Uterus (tissue), 4 donors: ENCODE data around the gene DHX9. TPM values are rescaled to one million over a fixed set of nuclear protein-coding genes. Genes with fewer than 3 reads are reported as not detected.

Source experiments
- DNase-seq, 2 donors: peaks; one replicate each; pipeline ENCODE4 v3.0.0-alpha.2; 2019 to 2020
- H3K27ac ChIP-seq, 2 donors: fragments of 200-600 bp; sonication (generic); 1 replicate in 1 of 2; 2 replicates in 1 of 2; pipeline ENCODE4 v1.5.1; 2016 to 2018
- H3K27me3 ChIP-seq, 2 donors: fragments of 200-600 bp; sonication (generic); one replicate each; pipeline ENCODE4 v1.5.1; 2018 to 2019; ENCODE audit warnings: control low read depth in 1 of 2
- H3K36me3 ChIP-seq, 2 donors: fragments of 200-600 bp; sonication (generic); one replicate each; pipeline ENCODE4 v1.5.1; 2019; ENCODE audit warnings: control low read depth in 1 of 2
- H3K4me1 ChIP-seq, 2 donors: fragments of 200-600 bp; sonication (generic); one replicate each; pipeline ENCODE4 v1.5.1; 2018 to 2019; ENCODE audit warnings: control low read depth in 1 of 2
- H3K4me3 ChIP-seq, 2 donors: fragments of 200-600 bp; sonication (generic); 1 replicate in 1 of 2; 2 replicates in 1 of 2; pipeline ENCODE4 v1.5.1; 2018 to 2019; ENCODE audit warnings: mild to moderate bottlenecking in 1 of 2
- H3K9me3 ChIP-seq, 2 donors: fragments of 200-600 bp; sonication (generic); one replicate each; pipeline ENCODE4 v1.5.1; 2019; ENCODE audit warnings: control low read depth in 1 of 2
- CTCF ChIP-seq, 4 experiments: fragments of 200-600 bp in 2 of 4; fragments of 450-650 bp in 2 of 4; sonication (generic) in 2 of 4; IDR thresholded peaks; one replicate each; pipeline ENCODE4 v1.5.1; 2016 to 2019; ENCODE audit warnings: antibody characterized with exemption in 4 of 4, mild to moderate bottlenecking in 2 of 4, moderate library complexity in 1 of 4
- POLR2A ChIP-seq, 2 donors: fragments of 450-650 bp; IDR thresholded peaks; one replicate each; pipeline ENCODE4 v1.6.1; 2016; ENCODE audit warnings: antibody characterized with exemption in 2 of 2, mild to moderate bottlenecking in 1 of 2, moderate library complexity in 1 of 2
- intact Hi-C: fragments of 100-400 bp; cut with DNase I; formaldehyde crosslinking; loops from one replicate; pipeline ENCODE4 v1.15.1; 2023; ENCODE audit warnings: low total_unique reads
- total RNA-seq, 4 donors: library from RNA; depleted of rRNA in 3 of 4; stranded (reverse); fragments of >200 nt in 3 of 4; gene quantifications; one replicate each; pipeline versions ENCODE4 v1.1.0 to v1.2.4, GENCODE V29; 2014 to 2023
- donor health status: DM: yes; HTN: yes; CAD: no.

Gene DHX9
- total RNA-seq, 4 donors from 2014 or later = 70.0 to 227 (median 151) TPM

- Histone ChIP-seq H3K4me1 (no peaks in the 10 kb centered on the region), H3K36me3 (no peaks in the 10 kb centered on the region), H3K27me3 (no peaks in the 10 kb centered on the region), H3K9me3 (no peaks in the 10 kb centered on the region), H3K27ac (no peak overlapping the region), H3K4me3 (no peak overlapping the region)
- no peak for DNase-seq
- TF ChIP-seq POLR2A (IDR thresholded peaks at IDR 0.05) (no peak), CTCF (IDR thresholded peaks at IDR 0.05) (no peak)
- intact Hi-C loops = no loop called here
Observed at GRCh38 chr1:182884872-182885271, 45.7 kb downstream of the DHX9 start.

DNA sequence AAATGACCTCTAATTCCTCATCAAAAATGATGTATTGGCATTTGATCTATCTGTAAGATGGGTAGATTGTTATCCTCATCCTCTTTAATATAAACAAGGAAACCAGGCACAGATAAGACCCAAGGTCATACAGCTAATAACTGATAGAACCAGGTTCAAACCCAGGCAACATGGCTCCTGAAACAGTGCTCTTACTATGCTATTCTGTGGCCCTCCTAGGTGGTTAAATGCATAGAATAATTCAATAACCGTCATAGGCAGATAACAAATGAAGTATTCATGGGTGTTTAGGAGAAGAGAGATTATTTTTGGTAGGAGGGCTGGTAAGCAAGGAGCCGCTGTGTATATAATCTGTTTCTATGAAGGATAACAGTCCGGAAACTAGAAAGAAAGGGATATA, 46.4 kb downstream of the DHX9 start:
- Histone ChIP-seq H3K36me3 (no peaks in the 10 kb centered on the region), H3K27ac (no peak overlapping the region), H3K4me1 (no peaks in the 10 kb centered on the region), H3K9me3 (no peaks in the 10 kb centered on the region), H3K27me3 (no peaks in the 10 kb centered on the region), H3K4me3 (no peak overlapping the region)
- no peak for DNase-seq
- TF ChIP-seq POLR2A (IDR thresholded peaks at IDR 0.05) (no peak), CTCF (IDR thresholded peaks at IDR 0.05) (no peak)
- intact Hi-C loops = no loop called here

GRCh38 chr1:182886985-182887384, 47.8 kb downstream of the DHX9 start:
- Histone ChIP-seq H3K27ac (no peak overlapping the region), H3K4me1 (no peaks in the 10 kb centered on the region), H3K27me3 (no peaks in the 10 kb centered on the region), H3K9me3 (no peaks in the 10 kb centered on the region), H3K36me3 (no peaks in the 10 kb centered on the region), H3K4me3 (no peak overlapping the region)
- DNase-seq = no peak
- no peak for TF ChIP-seq CTCF (IDR thresholded peaks at IDR 0.05)
- intact Hi-C loops = no loop called here

DNA sequence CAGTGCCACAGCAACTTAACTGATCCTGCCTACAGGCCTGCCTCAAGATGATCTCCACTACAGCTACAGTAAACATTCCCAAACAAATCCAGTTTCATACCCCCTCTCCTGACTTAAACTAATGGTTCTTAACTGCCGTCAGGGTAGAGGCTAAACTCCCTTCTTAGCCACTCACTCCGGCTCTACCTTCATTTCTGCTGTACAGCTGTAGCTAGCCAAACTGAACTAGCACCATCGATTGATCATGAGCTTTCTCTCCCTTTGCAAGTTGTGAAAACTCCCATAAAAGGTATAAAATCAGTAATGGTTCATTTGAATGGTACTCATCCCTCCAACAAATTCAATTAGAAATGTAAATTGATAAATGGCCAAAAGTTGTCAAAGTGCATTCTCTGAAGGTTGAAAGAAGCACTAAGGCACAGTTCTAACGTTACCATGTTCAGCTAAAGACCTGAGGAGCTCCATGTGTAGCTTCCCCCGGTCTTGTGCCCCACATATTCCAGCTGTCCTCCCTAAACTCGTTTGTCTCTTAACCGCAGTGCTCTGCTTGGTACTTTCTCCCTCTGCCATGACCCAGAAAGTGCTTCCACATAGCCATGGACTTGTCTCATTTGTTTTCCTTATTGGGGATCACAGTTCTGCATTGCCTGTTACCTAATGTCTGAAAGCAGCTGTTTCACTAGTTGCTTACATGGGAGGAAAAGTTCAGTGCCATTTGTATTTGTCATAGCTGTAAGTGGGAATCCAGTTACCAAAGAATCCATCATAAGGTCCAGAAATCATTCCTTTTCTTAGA, 49.8 kb downstream of the DHX9 start:
- Histone ChIP-seq H3K36me3 (no peaks in the 10 kb centered on the region), H3K4me3 (no peak overlapping the region), H3K27me3 (no peaks in the 10 kb centered on the region), H3K27ac (no peak overlapping the region), H3K9me3 (no peaks in the 10 kb centered on the region), H3K4me1 (no peaks in the 10 kb centered on the region)
- intact Hi-C loops = no loop called here
- no peak for TF ChIP-seq CTCF (IDR thresholded peaks at IDR 0.05)
- no peak for TF ChIP-seq POLR2A (IDR thresholded peaks at IDR 0.05)
- DNase-seq = no peak

GRCh38 chr1:182889997-182890396, 50.9 kb downstream of the DHX9 start:
- Histone ChIP-seq H3K4me1 (no peaks in the 10 kb centered on the region), H3K36me3 (no peaks in the 10 kb centered on the region), H3K27ac (no peak overlapping the region), H3K4me3 (no peak overlapping the region), H3K9me3 (no peaks in the 10 kb centered on the region), H3K27me3 (no peaks in the 10 kb centered on the region)
- intact Hi-C loops = no loop called here
- no peak for DNase-seq
- TF ChIP-seq POLR2A (IDR thresholded peaks at IDR 0.05) = no peak
- TF ChIP-seq CTCF (IDR thresholded peaks at IDR 0.05) = no peak
